Left colon (tissue), 2 donors: Measurements from ENCODE around the gene CCNB3. TPM values are rescaled to one million over a fixed set of nuclear protein-coding genes. Genes with fewer than 3 reads are reported as not detected.

Source experiments
- ATAC-seq: fragments of 200-7000 bp; cut with Tn5 transposase; one replicate; pipeline ENCODE4 v1.9.1; 2020; ENCODE audit warnings: mild to moderate bottlenecking, moderate library complexity
- DNase-seq, 2 donors: peaks; one replicate each; pipeline ENCODE4 v3.0.0-alpha.2; 2020
- intact Hi-C, 2 donors: fragments of 100-400 bp; cut with DNase I in 1 of 2; cut with micrococcal nuclease in 1 of 2; formaldehyde crosslinking; loops; one replicate each; pipeline versions ENCODE4 v1.11.2 to v1.14.0; 2022; cut with DNase I, micrococcal nuclease
- long read RNA-seq: library from polyadenylated mRNA; unstranded; transcript quantifications from one replicate; pipeline ENCODE4 v2.0.0, GENCODE V29; 2021
- total RNA-seq, 2 donors: library from RNA; stranded (reverse); fragmentation: NEBNext Ultra II Directional; extraction: Animal tissue kit (Norgen Biotek cat#: 25700); gene quantifications; one replicate each; pipeline ENCODE4 v1.2.1, GENCODE V29; 2021
- donor health status: DM: no; HTN: no; CAD: no.
- donor health status: DM: yes; HTN: yes; CAD: no.

The CCNB3 gene, protein sequence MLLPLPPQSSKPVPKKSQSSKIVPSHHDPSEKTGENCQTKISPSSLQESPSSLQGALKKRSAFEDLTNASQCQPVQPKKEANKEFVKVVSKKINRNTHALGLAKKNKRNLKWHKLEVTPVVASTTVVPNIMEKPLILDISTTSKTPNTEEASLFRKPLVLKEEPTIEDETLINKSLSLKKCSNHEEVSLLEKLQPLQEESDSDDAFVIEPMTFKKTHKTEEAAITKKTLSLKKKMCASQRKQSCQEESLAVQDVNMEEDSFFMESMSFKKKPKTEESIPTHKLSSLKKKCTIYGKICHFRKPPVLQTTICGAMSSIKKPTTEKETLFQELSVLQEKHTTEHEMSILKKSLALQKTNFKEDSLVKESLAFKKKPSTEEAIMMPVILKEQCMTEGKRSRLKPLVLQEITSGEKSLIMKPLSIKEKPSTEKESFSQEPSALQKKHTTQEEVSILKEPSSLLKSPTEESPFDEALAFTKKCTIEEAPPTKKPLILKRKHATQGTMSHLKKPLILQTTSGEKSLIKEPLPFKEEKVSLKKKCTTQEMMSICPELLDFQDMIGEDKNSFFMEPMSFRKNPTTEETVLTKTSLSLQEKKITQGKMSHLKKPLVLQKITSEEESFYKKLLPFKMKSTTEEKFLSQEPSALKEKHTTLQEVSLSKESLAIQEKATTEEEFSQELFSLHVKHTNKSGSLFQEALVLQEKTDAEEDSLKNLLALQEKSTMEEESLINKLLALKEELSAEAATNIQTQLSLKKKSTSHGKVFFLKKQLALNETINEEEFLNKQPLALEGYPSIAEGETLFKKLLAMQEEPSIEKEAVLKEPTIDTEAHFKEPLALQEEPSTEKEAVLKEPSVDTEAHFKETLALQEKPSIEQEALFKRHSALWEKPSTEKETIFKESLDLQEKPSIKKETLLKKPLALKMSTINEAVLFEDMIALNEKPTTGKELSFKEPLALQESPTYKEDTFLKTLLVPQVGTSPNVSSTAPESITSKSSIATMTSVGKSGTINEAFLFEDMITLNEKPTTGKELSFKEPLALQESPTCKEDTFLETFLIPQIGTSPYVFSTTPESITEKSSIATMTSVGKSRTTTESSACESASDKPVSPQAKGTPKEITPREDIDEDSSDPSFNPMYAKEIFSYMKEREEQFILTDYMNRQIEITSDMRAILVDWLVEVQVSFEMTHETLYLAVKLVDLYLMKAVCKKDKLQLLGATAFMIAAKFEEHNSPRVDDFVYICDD (N-terminal part only)
- total RNA-seq, result under 1 TPM; 0.43 to 0.89 TPM
- long read RNA-seq, result 0 reads

DNA sequence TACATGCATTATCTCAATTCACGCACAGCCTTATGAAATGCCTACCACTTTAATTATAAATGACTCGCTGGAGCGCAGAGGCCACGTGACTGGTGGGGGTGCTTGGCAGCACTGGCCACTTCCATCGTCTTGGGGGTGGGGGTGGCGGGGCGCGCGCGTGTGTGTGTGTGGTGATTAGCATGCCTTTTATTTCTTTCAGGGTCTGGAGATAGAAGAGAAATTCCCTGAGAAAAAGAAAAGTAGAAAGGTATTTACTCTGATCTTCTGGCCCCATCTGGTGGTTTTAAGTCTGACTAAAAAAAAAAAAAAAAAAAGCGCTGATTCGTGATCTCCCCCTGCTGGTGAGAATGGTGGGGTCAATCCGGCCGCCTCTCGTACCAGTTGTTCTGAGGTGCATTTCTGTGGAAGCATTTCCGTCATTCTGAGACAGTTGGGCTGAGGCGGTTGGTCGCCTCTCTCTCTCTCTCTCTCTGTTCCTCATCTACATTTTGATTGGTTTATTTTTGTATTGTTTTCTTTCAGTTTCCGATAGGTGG is at the start of gene CCNB3:
TSS of gene CCNB3 (plus strand) at position 402 of the 536 bp plus-strand sequence. CDS start 80,399 bp downstream, outside the sequence.
- intact Hi-C loops, result no loop called here
- DNase-seq, result peak; percentile 67 to 76
- ATAC-seq, result peak; percentile 93

DNA sequence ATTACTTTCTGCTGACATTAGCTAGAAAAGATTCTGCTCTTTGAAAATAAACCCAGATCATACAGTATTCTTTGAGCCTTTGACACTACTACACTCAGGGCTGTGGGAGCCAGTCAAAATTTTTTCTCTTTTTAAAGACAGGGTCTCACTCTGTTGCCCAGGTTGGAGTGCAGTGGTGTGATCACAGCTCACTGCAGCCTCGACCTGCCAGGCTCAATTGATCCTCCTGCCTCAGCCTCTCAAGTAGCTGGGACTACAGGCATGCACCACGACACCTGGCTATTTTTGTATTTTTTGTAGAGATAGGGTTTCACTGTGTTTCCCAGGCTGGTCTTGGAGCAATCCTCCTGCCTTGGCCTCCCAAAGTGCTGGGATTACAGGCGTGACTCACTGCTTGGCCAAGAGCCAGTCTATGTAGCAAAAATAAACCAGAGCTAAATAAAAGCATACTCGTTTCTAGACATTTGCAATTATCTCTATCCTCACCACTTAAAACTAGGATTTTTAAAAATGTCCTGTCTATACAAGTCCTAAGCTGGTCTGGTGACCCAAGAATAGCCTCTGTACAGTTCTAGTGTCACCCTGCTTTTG is 46.9 kb upstream of the CCNB3 start:
- DNase-seq (peak; percentile 47 to 60), ATAC-seq (peak; percentile 36)
- intact Hi-C loops, result no loop called here

DNA sequence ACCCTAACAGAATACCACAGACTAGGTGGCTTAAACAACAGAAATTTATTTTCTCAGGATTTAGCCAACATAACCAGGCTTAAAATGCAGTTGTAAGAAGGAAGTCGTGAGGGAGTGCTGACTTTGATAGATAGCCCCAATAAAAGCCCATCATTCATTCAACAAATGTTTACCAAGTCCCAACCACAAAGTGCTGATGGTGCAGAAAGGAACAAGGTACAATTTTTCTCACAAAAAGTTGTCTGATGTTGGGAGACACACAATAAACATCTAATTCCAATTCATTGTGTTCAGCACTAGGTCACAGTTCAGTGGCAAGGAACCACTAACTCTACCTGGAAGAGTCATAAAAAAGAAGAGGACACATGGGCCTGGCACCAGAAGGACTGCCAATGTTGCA is 46.0 kb upstream of the CCNB3 start:
- DNase-seq (peak in 1 of 2 donors; percentile 31), ATAC-seq (peak; percentile 80)
- intact Hi-C loops, result no loop called here

DNA sequence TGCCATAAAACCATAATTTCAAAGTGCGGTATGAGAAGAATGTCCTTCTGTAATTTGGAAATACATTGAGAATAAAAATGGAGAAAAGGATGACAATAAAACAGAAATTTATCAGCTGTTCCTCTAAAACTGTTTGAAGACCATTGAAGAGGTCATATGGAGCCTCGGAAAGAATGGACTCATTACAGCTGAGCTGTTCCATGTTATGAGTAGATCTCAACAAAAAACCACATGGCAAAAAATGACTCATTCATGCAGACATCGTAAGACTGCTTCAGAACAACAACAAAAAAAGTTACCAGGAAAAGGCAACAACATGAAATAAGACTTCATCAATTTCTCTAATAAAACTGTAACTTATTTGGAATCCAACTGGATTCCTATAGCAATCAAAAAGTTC is 43.4 kb upstream of the CCNB3 start:
- no peak for ATAC-seq
- DNase-seq, result no peak
- intact Hi-C loops, result loop anchor here in 1 of 2 donors (10.0 kb wide), 1 partner anchor 46 kb away; no protein-coding TSS in a partner anchor

DNA sequence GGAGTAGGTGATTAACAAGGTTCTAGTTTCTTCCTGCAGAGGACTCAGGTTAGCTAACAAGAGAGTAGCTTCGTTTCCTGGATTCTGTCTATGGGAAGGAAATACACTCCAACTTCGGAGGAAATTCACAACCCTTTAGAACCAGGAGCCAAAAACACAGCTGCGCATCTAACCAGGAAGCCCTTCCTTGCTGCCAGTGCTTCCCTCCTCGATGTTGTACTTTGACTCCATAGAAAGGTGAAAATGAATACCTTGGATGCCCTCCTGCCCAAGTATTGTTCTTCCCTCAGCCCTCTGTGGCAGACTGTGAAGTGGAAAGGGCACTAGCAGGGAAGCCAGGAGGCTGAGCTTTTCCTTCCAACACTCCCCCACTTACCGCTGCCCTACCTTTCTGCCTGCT is 38.8 kb upstream of the CCNB3 start:
- intact Hi-C loops, result loop anchor here in 1 of 2 donors (10.0 kb wide), 1 partner anchor 51 kb away; no protein-coding TSS in a partner anchor
- DNase-seq, result no peak

DNA sequence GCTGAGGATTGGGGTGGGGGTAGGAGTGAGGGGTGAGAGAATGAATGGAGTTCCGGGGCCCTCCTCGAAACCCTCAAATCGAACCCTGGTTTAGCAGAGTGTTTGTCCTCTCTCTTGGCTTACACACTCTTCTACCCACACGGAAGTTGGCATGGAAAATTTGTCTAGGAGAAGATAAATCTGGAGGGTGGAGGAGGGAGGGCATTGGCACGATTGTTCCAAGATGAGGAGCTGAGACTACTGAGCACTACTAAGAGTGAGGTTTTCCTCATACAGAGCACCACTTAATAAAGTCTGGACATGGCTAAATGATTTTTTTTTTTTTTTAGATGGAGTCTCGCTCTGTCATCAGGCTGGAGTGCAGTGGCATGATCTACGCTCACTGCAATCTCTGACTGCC is 37.2 kb upstream of the CCNB3 start:
- peak; percentile 74 for ATAC-seq
- DNase-seq, result no peak
- intact Hi-C loops, result loop anchor here in 1 of 2 donors (10.0 kb wide), 1 partner anchor 53 kb away; no protein-coding TSS in a partner anchor

More for the DNA sequence above, 38.8 kb upstream of the CCNB3 start:
- peak; percentile 66 for ATAC-seq

DNA sequence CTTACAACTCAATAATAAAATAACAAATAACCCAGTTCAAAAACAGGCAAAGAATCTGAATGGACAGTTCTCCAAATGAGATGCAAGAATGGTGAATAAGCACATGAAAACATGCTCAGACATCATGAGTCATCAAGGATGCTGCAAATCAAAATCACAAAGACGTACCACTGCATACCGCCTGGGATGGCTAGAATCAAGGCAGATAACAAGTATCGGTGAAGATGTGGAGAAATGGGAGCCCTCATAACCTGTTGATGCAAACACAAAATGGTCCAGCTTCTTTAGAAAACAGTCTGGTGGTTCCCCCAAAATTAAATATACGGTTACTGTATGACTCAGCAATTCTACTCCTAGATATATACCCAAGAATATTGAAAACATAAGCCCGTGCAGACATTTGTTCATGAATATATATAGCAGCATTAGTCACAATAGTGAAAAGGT is 36.3 kb upstream of the CCNB3 start:
- ATAC-seq, result no peak
- no peak for DNase-seq
- intact Hi-C loops, result loop anchor here in 1 of 2 donors (10.0 kb wide), 1 partner anchor 53 kb away; no protein-coding TSS in a partner anchor

DNA sequence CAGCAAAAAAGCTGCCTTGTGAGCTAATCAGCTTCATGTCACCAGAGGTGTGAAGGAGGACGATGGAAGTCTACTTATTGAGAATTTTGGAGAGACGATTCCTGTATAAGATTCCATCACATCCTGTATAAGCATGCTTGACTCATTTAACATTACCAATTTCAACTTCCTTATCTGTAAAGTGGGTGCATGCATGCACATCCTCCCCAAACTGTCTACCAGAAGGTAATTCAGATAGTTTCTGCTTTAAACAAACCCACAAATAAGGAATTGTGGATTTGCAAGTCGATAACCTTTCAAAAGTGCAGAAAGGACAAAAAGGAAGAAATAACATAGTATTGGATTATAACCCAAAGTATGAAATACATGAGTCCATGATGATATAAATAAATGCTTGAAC is 34.8 kb upstream of the CCNB3 start:
- intact Hi-C loops, result loop anchor here in 1 of 2 donors (10.0 kb wide), 1 partner anchor 55 kb away; no protein-coding TSS in a partner anchor
- DNase-seq (no peak), ATAC-seq (no peak)

DNA sequence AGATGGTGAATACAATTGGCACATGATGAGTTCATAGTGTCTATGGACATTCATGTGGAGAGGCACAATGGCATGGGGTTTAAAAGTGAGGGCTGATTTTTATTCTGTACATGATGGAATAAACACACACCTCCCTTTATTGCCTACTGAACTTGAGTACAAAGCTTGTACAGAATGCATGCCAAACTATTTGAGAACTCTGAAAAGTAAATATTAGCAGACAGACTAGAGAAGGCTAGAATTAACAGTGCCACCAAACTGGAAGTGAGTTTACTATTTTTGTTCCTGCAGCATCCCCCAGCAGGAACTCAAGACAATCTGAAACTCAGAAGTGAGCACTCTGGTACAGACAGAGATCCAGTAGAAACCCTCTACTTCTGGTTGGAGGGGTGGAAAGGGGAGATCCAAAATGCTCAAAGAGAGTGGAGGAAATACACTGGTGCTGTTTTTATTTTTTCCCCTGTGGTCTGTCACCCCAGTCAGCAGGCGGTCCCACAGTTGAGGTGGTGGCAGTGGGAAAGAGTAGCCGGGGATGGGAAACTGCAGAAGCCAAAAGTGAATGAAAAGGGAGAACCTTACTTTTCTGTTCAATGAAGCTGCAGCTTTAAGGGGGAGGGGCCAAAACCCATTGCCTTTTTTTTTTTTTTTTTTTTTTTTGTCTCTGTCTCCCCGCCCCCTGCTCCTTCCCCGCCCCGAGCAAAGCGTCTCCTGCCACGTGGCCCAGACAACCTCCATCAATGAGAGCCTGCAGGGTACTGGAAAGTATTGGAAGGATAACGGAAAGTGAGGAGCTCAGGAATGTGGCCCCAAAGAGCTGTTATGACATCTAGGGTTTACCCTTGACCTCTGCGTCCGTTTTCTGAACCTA is 24.3 kb upstream of the CCNB3 start:
- peak; percentile 85 for ATAC-seq
- intact Hi-C loops, result no loop called here
- DNase-seq, result peak in 1 of 2 donors; percentile 26

DNA sequence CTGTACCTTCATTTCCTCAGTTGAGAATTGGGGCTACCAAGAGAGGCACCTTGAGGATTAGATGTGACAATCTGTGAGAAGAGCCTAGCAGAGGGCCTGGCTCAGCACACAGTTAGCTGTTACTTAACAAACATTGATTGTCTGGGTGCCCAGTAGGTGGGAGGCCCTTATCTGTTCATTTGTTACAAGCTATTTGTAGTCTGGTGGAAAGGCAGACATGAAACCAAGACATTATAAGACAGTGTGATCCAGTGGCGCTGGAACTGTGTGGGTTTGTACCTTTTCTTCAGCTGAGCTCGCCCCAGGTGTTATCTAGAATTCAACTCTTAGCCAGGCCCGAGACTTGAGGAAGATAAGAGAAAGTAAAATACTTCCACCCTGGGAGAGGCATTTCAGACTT is 20.7 kb upstream of the CCNB3 start:
- no peak for ATAC-seq
- intact Hi-C loops, result no loop called here
- DNase-seq, result no peak

DNA sequence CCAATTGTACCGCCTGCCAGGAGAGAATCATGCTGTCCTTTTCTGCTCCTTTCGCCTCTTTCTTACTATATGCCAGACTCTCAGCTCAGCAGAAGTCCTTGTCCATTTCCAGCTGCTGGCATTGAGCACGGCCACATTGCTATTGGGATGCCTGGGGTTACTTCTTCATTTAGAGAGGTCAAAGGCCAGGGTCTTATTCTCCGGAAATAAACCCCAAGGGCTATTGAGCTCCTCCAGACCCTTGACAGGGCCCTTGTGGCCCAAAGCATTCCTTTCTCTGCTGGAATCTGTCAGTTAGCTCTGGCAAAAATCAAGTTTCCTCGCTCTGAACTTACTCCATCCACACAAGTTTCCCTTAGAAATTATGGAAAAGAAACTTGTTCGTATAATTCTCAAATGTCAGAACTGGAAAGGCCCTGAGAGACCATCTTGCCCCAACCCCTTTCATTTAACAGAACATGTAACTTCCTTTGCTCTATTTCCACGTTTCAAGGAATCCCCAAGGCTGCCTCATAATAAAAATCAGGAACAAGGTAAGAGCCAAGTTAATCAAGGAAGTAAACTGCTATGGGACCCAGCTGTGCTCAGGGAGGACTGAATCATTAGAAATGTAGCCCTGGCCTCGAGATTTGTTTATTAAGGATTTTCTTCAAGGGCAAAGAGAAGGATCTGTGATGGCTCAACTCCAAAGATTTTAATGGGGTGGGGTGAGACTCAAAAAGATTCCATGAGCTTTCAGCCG is 15.5 kb upstream of the CCNB3 start:
- intact Hi-C loops, result no loop called here
- no peak for DNase-seq
- peak; percentile 49 for ATAC-seq

DNA sequence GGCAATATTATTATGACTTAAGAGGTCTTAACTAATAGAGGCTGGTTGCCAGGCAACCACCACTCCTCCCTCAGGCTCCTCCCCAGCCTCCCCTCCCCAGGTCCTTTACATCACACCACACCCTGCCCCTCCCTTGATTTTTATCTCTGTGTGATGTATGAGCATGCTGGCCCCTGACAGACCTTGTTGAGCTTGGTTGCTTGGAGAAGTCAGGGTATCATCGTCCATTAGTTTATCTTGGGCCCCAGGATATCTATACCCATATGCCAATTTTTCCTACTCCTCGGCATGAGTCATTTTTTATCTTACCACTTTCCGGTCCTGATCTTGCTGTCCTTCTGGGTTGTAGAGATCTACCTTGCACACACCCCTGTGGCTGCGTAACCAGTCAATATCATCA is 6.2 kb upstream of the CCNB3 start:
- DNase-seq (no peak), ATAC-seq (peak; percentile 56)
- intact Hi-C loops, result no loop called here

DNA sequence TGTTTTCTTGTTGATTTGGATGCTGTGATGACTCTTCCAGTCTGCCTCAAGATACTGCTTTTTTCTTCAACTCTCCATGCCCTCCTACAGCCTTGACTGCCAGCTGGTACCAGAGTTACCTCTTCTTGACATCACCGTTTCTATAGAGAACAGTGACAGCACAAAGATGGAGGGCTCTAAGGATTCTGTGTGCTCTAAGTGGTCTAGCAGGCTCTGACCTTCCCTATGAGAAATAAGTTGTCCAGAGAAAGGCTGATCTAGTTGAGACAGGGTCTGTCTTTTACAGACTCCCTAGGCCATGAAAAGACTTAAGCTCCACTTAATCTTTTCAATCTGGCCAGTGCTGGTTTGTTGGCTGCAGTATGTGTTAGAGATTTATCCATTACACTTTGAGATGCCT is 3.7 kb upstream of the CCNB3 start, which contains the start of gene AKAP4:
TSS of gene AKAP4 (minus strand) at position 101 of the 400 bp plus-strand sequence. CDS start 118 bp downstream, outside the sequence.
- no peak for DNase-seq
- intact Hi-C loops, result no loop called here
- no peak for ATAC-seq

DNA sequence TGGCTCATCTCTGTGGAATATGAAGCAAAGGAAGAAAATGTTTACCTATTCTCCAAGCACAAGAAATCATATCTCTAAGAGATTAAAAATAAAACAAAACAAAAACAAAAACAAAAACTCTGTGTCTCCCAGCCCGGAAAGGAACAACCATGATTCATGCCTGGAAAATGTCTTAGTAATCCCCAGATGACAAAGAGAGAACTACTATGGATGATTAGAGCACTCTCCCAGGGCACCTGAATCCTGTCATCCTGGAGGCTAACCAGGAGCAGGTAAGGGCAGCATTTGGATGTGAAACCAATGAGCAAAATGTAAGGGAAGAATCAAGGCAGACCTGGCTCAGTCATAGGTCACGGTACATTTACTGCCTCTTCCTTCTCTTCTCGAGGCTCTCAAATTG is 2.0 kb upstream of the CCNB3 start:
- DNase-seq (no peak), ATAC-seq (no peak)
- intact Hi-C loops, result no loop called here

DNA sequence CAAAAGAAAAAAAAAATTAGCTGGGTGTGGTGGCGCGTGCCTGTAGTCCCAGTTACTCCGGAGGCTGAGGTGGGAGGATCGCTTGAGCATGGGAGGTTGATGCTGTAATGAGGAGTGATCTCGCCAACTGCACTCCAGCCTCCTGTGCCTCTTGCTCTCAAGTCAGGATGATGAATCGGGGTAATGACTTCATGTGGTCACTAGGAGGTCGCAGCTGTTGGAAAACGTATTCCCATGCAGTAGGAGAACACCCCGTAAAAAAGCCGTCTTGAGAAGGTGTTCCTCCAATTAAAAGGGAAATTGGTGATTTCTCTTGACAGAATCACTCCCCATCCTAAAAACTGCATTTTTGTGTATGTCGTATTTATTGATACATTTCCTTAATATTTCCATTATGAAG is 2.2 kb downstream of the CCNB3 start:
- no peak for ATAC-seq
- no peak for DNase-seq
- intact Hi-C loops, result no loop called here

DNA sequence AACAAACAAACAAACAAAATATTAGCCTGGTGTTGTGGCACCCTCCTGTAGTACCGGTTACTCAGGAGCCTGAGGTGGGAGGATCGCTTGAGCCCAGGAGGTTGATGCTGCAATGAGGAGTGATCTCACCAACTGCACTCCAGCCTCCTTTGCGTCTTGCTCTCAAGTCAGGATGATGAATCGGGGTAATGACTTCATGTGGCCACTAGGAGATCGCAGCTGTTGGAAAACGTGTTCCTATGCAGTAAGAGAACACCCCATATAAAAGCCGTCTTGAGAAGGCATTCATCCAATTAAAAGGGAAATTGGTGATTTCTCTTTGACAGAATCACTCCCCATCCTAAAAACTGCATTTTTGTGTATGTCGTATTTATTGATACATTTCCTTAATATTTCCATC is 6.9 kb downstream of the CCNB3 start:
- ATAC-seq (peak; percentile 71), DNase-seq (no peak)
- intact Hi-C loops, result no loop called here
